CD4-positive, alpha-beta T cell treated with Interleukin-21 for 1 hour (primary cell): ENCODE data around the gene FNDC1.

ENCODE experiments used
- DNase-seq: peaks from one replicate; pipeline ENCODE4 v3.0.0-alpha.2; 2020

FNDC1 gene

GRCh38 chr6:159163901-159164370, 5.3 kb upstream of the FNDC1 start:
- no peak for DNase-seq

- DNase-seq: no peak
These were observed 536 bp upstream of the FNDC1 start for GRCh38 chr6:159168536-159169192.

- peak; percentile 5 for DNase-seq
These were observed 545 bp downstream of the FNDC1 start for GRCh38 chr6:159169557-159170332.

- no peak for DNase-seq
These were observed 1.1 kb downstream of the FNDC1 start for GRCh38 chr6:159170333-159170672.

GRCh38 chr6:159170999-159171712, 2.0 kb downstream of the FNDC1 start:
- no peak for DNase-seq

- no peak for DNase-seq
These were observed 2.9 kb downstream of the FNDC1 start for GRCh38 chr6:159172091-159172491.

- peak; percentile 65 for DNase-seq
These were observed 5.2 kb downstream of the FNDC1 start for GRCh38 chr6:159174263-159174969.

GRCh38 chr6:159176913-159177312, 7.7 kb downstream of the FNDC1 start:
- DNase-seq: no peak

- DNase-seq: no peak
These were observed 9.6 kb downstream of the FNDC1 start for GRCh38 chr6:159178847-159179246.

GRCh38 chr6:159180001-159180400, 10.8 kb downstream of the FNDC1 start:
- DNase-seq: no peak

- DNase-seq: no peak
These were observed 12.7 kb downstream of the FNDC1 start for GRCh38 chr6:159181914-159182313.

- no peak for DNase-seq
These were observed 15.4 kb downstream of the FNDC1 start for GRCh38 chr6:159184559-159184958.

- no peak for DNase-seq
These were observed 21.3 kb downstream of the FNDC1 start for GRCh38 chr6:159190460-159190859.

- DNase-seq: no peak
These were observed 24.7 kb downstream of the FNDC1 start for GRCh38 chr6:159193923-159194322.

- no peak for DNase-seq
These were observed 25.2 kb downstream of the FNDC1 start for GRCh38 chr6:159194421-159194820.

GRCh38 chr6:159196430-159196975, 27.3 kb downstream of the FNDC1 start:
- DNase-seq: no peak

GRCh38 chr6:159197251-159197650, 28.1 kb downstream of the FNDC1 start:
- no peak for DNase-seq

GRCh38 chr6:159201336-159201735, 32.1 kb downstream of the FNDC1 start:
- no peak for DNase-seq

GRCh38 chr6:159203304-159204005, 34.3 kb downstream of the FNDC1 start:
- DNase-seq: no peak

GRCh38 chr6:159204605-159205004, 35.4 kb downstream of the FNDC1 start:
- no peak for DNase-seq

GRCh38 chr6:159212028-159212427, 42.8 kb downstream of the FNDC1 start:
- no peak for DNase-seq
